ENCODE measurements around the gene UAP1L1.

- TF ChIP-seq CTCF (IDR thresholded peaks at IDR 0.05), result no peak
- no peak for TF ChIP-seq POLR2AphosphoS5 (IDR thresholded peaks at IDR 0.05; ENCODE audit: insufficient read depth in 1 of 2, low read depth in 1 of 2)
- no peak for TF ChIP-seq POLR2A (IDR thresholded peaks at IDR 0.05)
These were observed 2.0 kb upstream of the UAP1L1 start for GRCh38 chr9:137075275-137075775.

All from vagina (tissue), 2 donors.